GM10847 (cell line): Measurements from ENCODE around the gene PUS1.

Source experiments
- POLR2A ChIP-seq: IDR thresholded peaks from 2 replicates; pipeline ENCODE4 v1.6.1; 2011; ENCODE audit not compliant: insufficient read length; ENCODE audit errors: extremely low read depth

The PUS1 gene

DNA sequence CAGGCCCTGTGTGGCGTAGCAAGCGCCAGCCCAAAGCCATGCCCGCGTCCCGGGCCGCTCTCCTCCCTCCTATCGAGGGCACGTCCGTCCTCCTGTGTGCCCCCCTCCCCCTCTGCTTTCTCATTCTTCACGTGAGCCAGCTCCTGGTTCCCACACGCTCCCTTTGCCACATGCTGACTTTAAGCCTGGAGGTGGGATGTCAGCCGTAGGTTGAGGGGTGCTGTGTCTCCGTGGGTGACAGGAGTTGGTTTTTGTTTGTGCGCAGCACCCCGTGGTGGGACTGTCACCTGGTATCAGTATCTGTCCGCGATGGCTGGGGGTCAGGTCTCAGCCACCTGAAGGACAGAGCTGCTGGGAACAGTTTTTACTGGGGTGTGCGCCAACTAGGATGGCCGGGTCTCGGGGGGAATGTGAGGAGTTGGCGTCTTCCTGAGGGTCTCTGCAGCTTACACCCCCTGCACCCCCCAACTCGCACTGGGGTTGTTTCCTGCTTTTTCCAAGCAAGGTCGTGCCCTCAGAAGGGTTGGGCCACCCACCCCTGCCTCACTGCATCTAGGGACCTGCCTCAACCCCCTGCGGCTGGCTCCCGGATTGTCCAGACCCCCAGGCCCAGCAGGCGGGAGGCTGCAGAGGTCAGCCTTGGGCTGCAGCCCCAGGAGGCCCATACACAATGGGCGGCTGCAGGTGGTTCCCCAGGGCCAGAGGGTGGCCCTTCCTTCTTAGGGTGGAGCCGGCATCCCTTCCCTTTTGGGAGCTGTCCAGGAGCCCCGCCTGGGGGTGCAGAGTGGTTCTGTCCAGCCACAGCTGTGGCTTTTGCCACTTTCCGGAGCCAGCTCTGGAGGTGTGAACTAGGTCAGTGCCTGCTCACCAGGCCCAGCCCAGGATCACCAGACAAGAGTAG is 27.4 kb upstream of the PUS1 start:
- no peak for TF ChIP-seq POLR2A

DNA sequence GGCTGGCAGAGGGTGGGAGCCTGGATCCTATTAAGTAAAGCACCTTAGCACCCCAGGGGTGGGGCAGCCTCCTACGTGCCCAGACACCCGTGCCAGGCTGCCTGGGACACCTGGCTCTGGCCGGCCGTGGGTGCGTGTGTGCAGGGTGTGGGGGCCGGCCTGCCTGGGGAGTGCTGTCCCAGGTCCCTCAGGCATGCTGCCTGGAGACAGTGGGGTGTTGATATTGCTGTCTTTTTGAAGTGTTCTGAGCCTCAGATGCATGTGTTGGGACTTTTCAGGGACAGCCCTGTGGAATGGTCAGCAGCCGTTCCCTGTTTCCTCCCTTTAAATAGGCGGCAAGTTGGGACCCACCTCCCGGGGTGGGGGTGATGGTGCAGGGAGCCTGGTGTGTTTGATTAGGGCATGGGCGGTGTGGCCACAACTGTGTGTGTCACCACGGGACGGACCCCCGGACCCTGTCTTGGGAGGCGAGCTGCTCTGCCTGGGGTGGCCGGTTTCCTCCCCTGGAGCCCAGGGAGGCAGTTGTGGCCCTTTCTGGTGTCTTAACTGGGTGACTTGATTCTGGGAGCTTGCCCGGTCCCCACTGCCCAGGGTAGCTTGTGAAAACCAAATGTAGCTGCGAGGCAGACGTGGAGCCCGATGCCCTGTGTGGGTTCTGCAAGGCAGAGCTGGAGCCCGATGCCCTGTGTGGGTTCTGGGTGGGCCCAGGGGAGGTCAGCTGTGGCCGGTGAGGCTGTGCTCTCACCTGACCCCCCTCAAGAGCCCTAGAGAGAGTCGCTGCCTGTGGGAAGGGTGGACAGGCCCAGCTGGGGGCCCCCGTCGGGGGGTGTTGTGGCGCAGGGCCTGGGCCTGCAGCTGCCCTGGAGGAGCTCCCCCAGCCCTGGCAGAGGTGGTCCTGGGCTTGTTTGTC is 26.5 kb upstream of the PUS1 start:
- no peak for TF ChIP-seq POLR2A

DNA sequence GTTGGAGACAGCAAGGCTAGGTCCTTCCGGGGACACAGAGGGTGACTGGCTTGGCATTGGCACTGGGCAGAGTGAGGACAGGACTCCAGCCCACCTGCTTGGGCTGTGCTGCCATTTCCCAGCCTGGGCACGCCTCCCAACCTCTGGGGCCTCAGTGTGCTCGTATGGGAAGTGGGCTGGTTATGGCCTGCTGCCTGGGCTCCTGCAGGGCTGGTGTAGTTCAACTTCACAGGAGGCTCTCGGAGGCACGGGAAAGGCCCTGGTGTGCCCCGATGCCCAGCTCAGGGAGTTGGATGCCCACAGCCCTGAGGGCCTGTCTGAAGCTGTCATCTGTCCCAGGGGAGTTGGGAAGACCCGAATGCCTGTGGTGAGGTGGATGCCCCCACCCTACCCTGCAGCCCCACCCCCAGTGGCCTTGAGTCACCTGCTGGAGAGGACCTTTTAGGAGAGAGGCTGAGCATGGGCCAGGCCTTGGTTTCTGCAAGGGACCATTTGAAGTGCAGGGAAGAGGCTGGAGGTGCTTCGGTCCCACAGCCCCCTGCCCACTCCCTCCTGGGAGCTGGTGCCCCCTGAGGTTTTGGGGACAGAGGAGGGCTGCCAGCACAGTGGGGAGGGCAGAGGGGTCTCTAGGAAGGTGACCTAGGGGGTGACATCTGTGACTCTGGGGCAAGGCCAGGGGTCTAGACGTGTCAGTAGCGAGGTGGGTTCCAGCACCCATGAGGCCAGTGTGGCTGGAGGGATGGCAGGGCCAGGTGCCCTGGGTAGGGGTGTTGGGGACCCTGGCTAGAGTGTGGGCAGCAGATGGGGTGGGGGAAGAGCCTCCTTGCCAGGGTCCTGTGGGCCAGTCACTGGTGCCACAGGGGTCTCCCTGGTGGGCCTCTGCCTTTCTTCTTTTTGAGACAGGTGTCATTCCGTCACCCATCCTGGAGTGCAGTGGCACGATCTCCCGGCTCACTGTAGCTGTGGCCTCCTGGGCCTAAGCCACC is 25.5 kb upstream of the PUS1 start:
- TF ChIP-seq POLR2A: no peak

DNA sequence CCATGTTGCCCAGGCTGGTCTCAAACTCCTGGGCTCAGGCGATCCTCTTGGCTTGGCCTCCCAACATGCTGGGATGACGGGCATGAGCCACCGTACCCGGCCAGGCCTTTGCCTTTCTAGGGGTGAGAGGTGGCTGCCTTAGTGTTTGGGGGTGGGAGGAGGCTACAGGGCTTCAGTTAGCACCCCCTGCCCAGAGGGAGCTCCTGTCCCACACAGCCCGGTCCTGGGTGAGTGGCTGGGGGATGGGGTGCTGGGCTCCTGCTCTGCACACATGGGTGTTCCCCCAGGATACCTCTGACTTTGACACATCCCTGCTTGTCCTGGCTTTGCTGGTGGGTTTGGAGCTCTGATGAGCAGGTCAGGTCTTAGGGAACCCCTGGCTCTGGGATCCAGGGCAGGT is 24.7 kb upstream of the PUS1 start:
- no peak for TF ChIP-seq POLR2A

DNA sequence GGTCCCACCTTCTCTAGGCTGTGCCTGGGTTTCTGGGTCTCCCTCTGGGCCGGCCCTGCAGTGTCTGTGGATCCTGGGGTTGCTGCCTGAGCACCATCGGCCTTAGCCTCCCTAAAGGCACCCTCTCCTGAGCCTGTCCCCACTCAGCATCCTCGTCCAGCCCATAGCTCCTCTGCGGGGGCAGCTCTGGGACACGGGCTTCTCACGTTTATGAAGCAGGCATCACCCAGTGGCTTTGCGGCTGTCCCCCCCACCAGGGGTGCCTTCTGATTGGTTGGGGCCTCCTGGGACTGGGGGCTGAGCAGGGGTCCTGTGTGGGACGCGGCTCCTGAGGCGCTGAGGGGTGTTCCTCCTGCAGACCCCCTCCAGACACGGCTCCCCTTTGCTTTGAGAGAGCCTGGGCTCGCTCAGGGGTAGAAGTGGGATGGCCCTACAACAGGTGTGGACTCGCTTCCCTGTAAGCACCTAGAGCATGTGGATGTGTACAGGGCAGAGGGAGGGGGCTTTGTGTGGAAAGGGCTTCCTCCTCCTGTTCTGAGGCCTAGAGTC is 23.9 kb upstream of the PUS1 start:
- TF ChIP-seq POLR2A: no peak

DNA sequence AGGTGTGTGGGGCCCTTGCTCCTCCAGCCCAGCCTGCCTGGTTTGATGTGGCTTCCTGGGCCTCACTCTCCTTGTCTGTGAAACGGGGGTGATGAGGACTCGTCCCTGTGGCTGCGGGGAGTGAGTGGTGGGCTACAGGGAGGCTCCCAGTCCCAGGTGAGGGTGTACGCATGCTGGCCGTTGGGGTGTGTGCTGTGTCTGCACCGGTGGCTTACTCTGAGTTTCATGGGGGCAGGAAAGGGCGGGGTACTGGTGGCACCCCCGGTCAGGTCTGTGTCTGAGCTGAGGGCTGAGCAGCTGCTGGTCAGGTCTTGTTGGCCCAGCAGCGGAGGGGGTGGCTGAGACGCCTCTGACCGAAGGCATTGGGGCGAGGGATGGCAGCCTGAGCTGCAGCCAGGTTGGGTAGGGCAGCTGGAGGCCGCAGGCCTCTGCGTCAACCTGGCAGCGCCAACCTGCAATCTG is 23.4 kb upstream of the PUS1 start:
- TF ChIP-seq POLR2A: no peak

DNA sequence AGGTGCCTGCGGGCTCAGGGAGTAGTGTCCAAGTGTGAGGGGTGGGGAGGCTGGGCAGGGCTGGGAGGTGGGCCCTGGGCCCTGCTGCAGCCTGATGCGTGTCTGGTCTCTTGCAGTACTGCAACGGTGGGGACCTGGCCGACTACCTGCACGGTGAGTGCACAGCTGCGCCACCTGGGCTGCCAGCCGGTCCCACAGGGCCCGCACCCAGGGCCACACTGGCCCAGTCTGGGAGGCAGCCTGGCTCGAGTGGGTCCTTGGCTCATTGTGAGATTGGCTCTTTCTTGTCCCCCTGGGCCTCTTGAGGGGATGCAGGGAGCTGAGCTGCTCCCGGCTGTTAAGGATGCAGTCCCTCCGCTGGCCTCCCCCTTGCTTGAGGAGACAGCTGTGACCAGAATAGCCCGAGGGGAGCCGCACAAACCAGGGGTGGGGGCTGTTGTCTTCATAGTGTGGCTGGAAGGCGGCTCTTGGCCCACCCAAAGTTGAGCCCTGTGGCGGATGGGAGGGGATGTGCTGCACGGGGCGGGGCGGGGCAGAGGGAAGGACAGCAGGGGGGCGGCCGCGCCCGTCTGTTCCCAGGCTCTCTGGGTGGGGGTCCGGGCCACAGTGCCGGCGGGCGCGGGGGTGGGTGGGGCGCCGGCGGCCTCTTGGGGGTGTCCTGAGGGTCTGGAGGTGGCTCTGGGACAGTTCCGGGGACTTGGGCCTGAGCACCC is 21.5 kb upstream of the PUS1 start:
- TF ChIP-seq POLR2A: no peak

DNA sequence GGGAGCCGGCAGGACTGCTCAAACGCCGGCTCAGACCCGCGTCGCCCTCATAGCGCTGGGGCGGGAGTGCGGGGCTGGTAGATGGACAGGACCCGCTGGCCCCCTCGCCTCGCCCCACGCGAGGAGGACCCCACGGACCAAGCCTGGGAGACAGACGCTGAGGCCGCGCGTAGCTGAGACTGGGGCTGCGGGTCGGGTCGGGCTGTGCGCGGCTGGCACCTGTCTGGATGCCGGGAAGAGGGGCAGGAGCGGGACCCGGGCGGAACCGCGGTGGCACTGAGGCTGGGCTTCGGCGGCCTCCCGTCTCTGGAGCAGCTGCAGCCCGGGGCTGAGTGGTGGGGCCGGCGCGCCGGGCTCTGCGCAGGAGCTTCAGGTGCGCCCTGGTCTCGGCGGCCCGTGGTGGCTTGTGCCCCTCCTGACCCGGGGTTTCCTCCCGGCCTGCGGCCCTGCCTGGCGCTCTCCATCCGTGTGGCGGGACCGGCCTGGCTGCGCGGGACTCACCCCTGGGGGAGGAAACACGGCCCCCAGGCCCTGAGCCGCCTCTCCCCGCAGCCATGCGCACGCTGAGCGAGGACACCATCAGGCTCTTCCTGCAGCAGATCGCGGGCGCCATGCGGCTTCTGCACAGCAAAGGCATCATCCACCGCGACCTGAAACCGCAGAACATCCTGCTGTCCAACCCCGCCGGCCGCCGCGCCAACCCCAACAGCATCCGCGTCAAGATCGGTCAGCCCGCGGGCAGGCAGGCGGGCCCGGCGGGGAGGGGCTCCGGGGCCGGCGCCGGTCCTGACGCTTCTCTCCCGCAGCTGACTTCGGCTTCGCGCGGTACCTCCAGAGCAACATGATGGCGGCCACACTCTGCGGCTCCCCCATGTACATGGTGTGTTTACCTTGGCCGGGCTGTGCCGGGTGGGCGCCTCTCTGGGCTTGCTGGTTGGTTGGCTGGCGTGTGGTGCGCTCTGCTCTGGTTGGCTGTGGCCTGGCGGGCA is 20.7 kb upstream of the PUS1 start:
- TF ChIP-seq POLR2A: no peak

DNA sequence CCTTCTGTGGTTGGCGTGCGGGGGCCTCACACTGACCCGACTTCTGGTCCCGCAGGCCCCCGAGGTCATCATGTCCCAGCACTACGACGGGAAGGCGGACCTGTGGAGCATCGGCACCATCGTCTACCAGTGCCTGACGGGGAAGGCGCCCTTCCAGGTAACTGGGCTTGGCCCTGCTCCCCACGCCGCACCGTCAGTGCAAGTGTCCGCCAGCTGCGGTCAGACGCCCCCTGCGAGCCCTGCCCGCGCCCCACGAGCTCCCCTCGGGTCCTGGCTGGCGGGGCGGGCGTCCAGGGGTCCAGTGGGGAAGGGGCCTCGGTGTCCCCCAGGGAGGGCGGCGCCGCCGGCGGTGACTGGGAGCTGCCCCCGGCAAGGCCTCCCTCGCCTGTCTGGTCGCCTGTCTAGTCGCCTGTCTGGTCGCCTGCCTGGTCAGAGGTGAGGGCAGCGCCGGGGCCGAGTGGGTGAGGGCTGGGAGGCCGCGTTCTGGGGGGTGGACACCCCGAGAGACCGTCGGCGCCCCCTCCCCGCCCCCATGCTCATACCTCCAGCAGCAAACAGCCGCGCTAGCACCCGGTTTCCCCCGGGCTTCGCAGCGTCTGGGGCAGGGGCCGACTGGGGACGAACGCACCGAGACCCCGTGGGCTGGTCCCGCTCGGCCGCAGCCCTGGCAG is 19.9 kb upstream of the PUS1 start:
- no peak for TF ChIP-seq POLR2A

DNA sequence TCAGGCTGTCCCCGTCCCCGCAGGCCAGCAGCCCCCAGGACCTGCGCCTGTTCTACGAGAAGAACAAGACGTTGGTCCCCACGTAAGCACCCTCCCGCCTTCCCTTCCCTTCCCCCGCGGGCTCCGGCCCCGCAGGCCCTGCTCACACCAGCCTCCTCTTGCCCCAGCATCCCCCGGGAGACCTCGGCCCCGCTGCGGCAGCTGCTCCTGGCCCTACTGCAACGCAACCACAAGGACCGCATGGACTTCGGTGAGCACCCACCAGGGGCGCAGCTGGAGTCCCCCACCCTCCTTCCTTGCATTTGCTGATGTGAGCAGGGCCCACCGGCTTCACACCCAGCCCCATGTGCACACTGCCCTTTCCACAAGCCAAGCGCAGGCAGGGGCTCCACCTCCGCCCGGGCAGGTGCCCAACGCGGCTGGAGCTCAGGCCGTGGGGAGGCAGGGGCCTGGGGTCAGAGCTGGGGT is 19.3 kb upstream of the PUS1 start:
- TF ChIP-seq POLR2A: no peak

DNA sequence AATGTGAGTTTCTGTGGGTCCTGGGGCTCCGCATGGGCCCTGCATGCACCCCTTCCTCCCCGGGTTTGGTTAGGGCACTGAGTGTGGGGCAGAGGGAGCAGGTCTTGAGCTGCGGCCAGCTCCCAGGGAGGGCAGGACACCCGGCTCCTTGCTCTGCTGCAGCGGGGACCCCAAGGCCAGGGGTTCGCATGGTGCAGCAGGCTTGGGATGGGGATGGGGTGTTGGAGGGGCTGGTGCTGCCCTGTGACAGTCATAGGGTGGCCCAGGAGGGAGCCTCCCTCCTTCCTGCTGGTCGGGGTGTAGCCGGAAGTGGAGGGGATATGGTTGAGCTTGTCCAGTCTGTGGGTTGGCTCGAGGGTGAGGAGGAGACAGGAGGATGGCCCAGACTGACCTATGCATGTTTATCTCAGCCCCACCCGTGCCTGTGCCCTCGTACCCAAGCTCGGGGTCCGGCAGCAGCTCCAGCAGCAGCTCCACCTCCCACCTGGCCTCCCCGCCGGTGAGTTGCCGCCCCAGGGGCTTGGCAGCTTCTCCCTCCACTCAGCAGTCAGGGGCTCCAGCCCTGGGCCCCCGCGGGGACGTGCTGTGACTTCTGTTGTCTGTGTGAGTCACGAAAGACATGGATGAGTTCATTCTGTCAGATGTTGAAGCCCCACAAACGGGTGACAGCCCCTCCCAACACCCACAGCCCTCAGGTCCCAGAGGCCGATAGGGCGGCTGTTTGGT is 18.6 kb upstream of the PUS1 start:
- no peak for TF ChIP-seq POLR2A
